Mammary epithelial cell (primary cell): ENCODE measurements around the gene PPTC7.

Experiments used
- EZH2 ChIP-seq: IDR thresholded peaks from 2 replicates; pipeline ENCODE4 v1.6.1; 2012; ENCODE audit warnings: low read length, inconsistent platforms, borderline replicate concordance
- TF ChIP-seq, protein P1 (sequence below), 2 donors: IDR thresholded peaks in 1 of 2; conservative IDR thresholded peaks in 1 of 2; 2 replicates each; pipeline ENCODE4 v1.5.1; 2011 to 2012; ENCODE audit warnings: inconsistent platforms in 2 of 2, low read length in 2 of 2, mild to moderate bottlenecking in 2 of 2, control low read depth in 1 of 2, low read depth in 1 of 2; ENCODE audit not compliant: insufficient read depth in 1 of 2; ENCODE audit errors: extremely low read depth in 1 of 2

DNA sequence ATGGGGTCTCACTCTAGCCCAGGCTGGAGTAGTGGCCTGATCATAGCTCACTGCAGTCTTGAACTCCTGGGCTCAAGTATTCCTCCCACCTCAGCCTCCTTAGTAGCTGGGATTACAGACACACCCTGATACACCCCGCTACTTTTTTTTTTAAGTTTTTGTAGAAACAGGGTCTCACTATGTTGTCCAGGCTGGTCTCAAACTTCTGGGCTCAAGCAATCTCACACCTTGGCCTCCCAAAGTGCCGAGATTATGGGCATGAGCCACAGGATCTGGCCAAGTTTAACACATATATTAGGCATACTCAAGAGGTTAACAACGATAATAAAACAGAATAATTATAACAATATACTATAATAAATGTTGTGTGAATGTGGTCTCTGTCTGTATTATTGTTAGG is 25.8 kb downstream of the PPTC7 start:
- TF ChIP-seq, protein P1, sequence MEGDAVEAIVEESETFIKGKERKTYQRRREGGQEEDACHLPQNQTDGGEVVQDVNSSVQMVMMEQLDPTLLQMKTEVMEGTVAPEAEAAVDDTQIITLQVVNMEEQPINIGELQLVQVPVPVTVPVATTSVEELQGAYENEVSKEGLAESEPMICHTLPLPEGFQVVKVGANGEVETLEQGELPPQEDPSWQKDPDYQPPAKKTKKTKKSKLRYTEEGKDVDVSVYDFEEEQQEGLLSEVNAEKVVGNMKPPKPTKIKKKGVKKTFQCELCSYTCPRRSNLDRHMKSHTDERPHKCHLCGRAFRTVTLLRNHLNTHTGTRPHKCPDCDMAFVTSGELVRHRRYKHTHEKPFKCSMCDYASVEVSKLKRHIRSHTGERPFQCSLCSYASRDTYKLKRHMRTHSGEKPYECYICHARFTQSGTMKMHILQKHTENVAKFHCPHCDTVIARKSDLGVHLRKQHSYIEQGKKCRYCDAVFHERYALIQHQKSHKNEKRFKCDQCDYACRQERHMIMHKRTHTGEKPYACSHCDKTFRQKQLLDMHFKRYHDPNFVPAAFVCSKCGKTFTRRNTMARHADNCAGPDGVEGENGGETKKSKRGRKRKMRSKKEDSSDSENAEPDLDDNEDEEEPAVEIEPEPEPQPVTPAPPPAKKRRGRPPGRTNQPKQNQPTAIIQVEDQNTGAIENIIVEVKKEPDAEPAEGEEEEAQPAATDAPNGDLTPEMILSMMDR (conservative IDR thresholded peaks at IDR 0.05 in 1 of 2, IDR thresholded peaks at IDR 0.05 in 1 of 2; ENCODE audit: extremely low read depth in 1 of 2, insufficient read depth in 1 of 2, low read depth in 1 of 2, low read length in 2 of 2), result no peak
- TF ChIP-seq EZH2, result no peak
